ENCODE results near the gene CASKIN2. TPM values are rescaled to one million over a fixed set of nuclear protein-coding genes. Genes with fewer than 3 reads are reported as not detected.

CASKIN2 gene
- total and polyA plus RNA-seq, 2 of the 4 experiments (the other 2 are of a cell fraction): 2.9 to 6.9 TPM

DNA sequence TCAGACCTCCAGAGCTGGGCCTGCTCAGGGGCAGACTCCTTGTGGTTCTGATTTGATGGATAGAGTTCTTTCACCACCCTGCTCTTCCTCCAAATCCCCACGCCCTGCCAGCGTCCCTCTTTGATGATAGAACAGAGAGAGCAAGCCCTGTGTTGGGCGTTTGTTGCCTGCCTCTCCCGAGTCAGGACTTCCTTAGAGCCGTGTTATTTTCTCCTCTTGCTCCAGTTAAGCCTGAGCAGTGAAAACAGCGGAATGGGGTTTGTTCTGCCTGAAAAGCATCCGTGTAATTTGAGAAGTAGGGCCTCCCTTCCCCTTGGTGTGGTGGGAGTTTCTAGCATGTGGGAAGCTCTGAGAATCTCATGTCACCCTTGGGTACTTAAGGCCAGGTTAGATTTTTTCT, 36.8 kb downstream of the CASKIN2 start:
- WGBS, 2 experiments (ENCODE audit: extremely low coverage in 2 of 2, insufficient read length in 1 of 2): 34% methylated on average over 3 of the region's 7 CpGs; no CpG with 5 or more reads in 1 of the 2 experiments
- H3K4me2 ChIP-seq (ENCODE audit: low read depth, low read length): no peak overlapping the region
- H2AK9ac ChIP-seq (replicated peaks; ENCODE audit: low read depth, low read length, poor library complexity): peak overlapping the region; percentile 28
- TF ChIP-seq RAD21 (IDR thresholded peaks at IDR 0.05; ENCODE audit: low read length): no peak
- no peak for TF ChIP-seq FOS (IDR thresholded peaks at IDR 0.05; ENCODE audit: low read depth, low read length)
- no peak for TF ChIP-seq RFX5 (IDR thresholded peaks at IDR 0.05; ENCODE audit: low read depth, low read length)
- TF ChIP-seq RCOR1 (IDR thresholded peaks at IDR 0.05; ENCODE audit: insufficient replicate concordance, low read length): no peak
- TF ChIP-seq, protein P1, sequence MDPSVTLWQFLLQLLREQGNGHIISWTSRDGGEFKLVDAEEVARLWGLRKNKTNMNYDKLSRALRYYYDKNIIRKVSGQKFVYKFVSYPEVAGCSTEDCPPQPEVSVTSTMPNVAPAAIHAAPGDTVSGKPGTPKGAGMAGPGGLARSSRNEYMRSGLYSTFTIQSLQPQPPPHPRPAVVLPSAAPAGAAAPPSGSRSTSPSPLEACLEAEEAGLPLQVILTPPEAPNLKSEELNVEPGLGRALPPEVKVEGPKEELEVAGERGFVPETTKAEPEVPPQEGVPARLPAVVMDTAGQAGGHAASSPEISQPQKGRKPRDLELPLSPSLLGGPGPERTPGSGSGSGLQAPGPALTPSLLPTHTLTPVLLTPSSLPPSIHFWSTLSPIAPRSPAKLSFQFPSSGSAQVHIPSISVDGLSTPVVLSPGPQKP (IDR thresholded peaks at IDR 0.05; ENCODE audit: borderline replicate concordance, low read depth, low read length): no peak
- no peak for TF ChIP-seq MXI1 (IDR thresholded peaks at IDR 0.05; ENCODE audit: borderline replicate concordance, low read depth, low read length)
- TF ChIP-seq BHLHE40 (IDR thresholded peaks at IDR 0.05; ENCODE audit: low read depth, low read length): no peak
- TF ChIP-seq MAZ (IDR thresholded peaks at IDR 0.05; ENCODE audit: borderline replicate concordance, low read depth, low read length): no peak
- no peak for TF ChIP-seq MAFK (IDR thresholded peaks at IDR 0.05; ENCODE audit: low read depth, low read length)
- TF ChIP-seq, protein P2, sequence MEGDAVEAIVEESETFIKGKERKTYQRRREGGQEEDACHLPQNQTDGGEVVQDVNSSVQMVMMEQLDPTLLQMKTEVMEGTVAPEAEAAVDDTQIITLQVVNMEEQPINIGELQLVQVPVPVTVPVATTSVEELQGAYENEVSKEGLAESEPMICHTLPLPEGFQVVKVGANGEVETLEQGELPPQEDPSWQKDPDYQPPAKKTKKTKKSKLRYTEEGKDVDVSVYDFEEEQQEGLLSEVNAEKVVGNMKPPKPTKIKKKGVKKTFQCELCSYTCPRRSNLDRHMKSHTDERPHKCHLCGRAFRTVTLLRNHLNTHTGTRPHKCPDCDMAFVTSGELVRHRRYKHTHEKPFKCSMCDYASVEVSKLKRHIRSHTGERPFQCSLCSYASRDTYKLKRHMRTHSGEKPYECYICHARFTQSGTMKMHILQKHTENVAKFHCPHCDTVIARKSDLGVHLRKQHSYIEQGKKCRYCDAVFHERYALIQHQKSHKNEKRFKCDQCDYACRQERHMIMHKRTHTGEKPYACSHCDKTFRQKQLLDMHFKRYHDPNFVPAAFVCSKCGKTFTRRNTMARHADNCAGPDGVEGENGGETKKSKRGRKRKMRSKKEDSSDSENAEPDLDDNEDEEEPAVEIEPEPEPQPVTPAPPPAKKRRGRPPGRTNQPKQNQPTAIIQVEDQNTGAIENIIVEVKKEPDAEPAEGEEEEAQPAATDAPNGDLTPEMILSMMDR (conservative IDR thresholded peaks at IDR 0.05; ENCODE audit: low read depth, low read length): no peak
- TF ChIP-seq POLR2A (IDR thresholded peaks at IDR 0.05; ENCODE audit: low read depth, low read length): no peak
- no peak for TF ChIP-seq SMC3 (IDR thresholded peaks at IDR 0.05; ENCODE audit: low read depth, low read length)
- TF ChIP-seq NFE2L2 (IDR thresholded peaks at IDR 0.05; ENCODE audit: low read depth, low read length): no peak
- TF ChIP-seq, protein P3, sequence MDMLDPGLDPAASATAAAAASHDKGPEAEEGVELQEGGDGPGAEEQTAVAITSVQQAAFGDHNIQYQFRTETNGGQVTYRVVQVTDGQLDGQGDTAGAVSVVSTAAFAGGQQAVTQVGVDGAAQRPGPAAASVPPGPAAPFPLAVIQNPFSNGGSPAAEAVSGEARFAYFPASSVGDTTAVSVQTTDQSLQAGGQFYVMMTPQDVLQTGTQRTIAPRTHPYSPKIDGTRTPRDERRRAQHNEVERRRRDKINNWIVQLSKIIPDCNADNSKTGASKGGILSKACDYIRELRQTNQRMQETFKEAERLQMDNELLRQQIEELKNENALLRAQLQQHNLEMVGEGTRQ (IDR thresholded peaks at IDR 0.05; ENCODE audit: low read depth, low read length): no peak
- TF ChIP-seq CEBPB (IDR thresholded peaks at IDR 0.05; ENCODE audit: low read depth, low read length): no peak
- H3K27me3 ChIP-seq (ENCODE audit: control insufficient read depth, insufficient read depth, low read length): no peaks in the 10 kb centered on the region
- H2BK5ac ChIP-seq (ENCODE audit: low read depth, low read length, poor library complexity, severe bottlenecking): no peak overlapping the region
- H3K4ac ChIP-seq (ENCODE audit: low read depth, low read length): no peak overlapping the region
- no peak overlapping the region for H2BK15ac ChIP-seq (ENCODE audit: low read depth, low read length)
- ChIA-PET CTCF (interaction anchor here (0.6 to 0.7 kb wide), 2 partner anchors 72 to 459 kb away, joined by 3 read pairs; no protein-coding TSS in a partner anchor), POLR2A (ENCODE audit: unreplicated experiment) (no interaction called here)
- H4K91ac ChIP-seq (ENCODE audit: insufficient read depth, low read depth, low read length): no peak overlapping the region
- H3K9me1 ChIP-seq (ENCODE audit: insufficient read depth, low read length): peaks cover 12% of the 10 kb centered on the region
- ATAC-seq (ENCODE audit: low read depth) (no peak), DNase-seq (peak; percentile 27)
- dilution Hi-C loops (cut with HindIII; ENCODE audit: low sequenced_read_pairs, unreplicated experiment) (no loop called here), intact Hi-C loops (cut with micrococcal nuclease) (no loop called here), in situ Hi-C loops (cut with MboI; ENCODE audit: low sequenced_read_pairs) (no loop called here)
- no peak overlapping the region for H3K9ac ChIP-seq (ENCODE audit: low read depth, low read length)
- BruUV-seq (replicated peaks): no TSS peak
- H2AK5ac ChIP-seq (ENCODE audit: low read depth, low read length): no peak overlapping the region
- H3K9me3 ChIP-seq (ENCODE audit: control insufficient read depth, insufficient read depth, low read length): no peaks in the 10 kb centered on the region
- no peak overlapping the region for H3K4me3 ChIP-seq (ENCODE audit: insufficient read depth, low read depth, low read length)
- H4K8ac ChIP-seq (ENCODE audit: low read depth in 2 of 2, low read length in 2 of 2): no peak overlapping the region
- no peak overlapping the region for H4K5ac ChIP-seq (ENCODE audit: low read depth, low read length)
- H2BK20ac ChIP-seq (ENCODE audit: low read depth, low read length): no peak overlapping the region
- peaks cover 10% of the 10 kb centered on the region for H3K4me1 ChIP-seq (ENCODE audit: control insufficient read depth, insufficient read depth, low read length)
- no peak overlapping the region for H2BK120ac ChIP-seq (ENCODE audit: low read depth, low read length)
- no peak overlapping the region for H3K18ac ChIP-seq (ENCODE audit: low read depth, low read length)
- H3K36me3 ChIP-seq (ENCODE audit: control insufficient read depth, insufficient read depth, low read length): peaks cover 4% of the 10 kb centered on the region; the same call in 1 of the 2 replicates
- peaks cover 22 to 62% of the 10 kb centered on the region in 2 experiments for H3K79me1 ChIP-seq (ENCODE audit: low read depth in 1 of 2, low read length in 2 of 2)
- H4K20me1 ChIP-seq (ENCODE audit: insufficient read depth, low read length): peaks cover 38% of the 10 kb centered on the region
- no peak overlapping the region for H2AFZ ChIP-seq (replicated peaks; ENCODE audit: low read length, poor library complexity)
- H3K23ac ChIP-seq (ENCODE audit: low read depth, low read length): 0 out of 2 replicates have a peak overlapping the region, but pooled peaks have one; percentile 1
- peak overlapping the region; percentile 52; the same call in 1 of the 2 replicates for H3K14ac ChIP-seq (replicated peaks; ENCODE audit: low read depth, low read length)
- H3K56ac ChIP-seq (ENCODE audit: extremely low read depth, insufficient read depth, low read length): no peak overlapping the region
- no peak overlapping the region for H3K27ac ChIP-seq (ENCODE audit: insufficient read depth, low read length)

All from IMR-90 (cell line).